B cell (primary cell): ENCODE measurements around the gene CHSY3. TPM values are rescaled to one million over a fixed set of nuclear protein-coding genes. Genes with fewer than 3 reads are reported as not detected.

Source experiments
- ATAC-seq: fragments of 200-7000 bp; cut with Tn5 transposase; one replicate; pipeline ENCODE4 v1.10.0; 2021; ENCODE audit warnings: low read depth, mild to moderate bottlenecking, moderate number of reproducible peaks, moderate library complexity
- CTCF ChIA-PET: fragments of 350-600 bp; sonication (Branson Sonifier 250); formaldehyde crosslinking; loops from one replicate; lab custom pipeline; 2021; ENCODE audit warnings: antibody characterized with exemption, inconsistent platforms; lab: Charles Lee
- POLR2A ChIA-PET: fragments of 350-600 bp; sonication (Branson Sonifier 250); formaldehyde crosslinking; loops from one replicate; lab custom pipeline; 2021; ENCODE audit warnings: antibody characterized with exemption; lab: Charles Lee
- DNase-seq: peaks from one replicate; pipeline ENCODE4 v3.0.0; 2013
- H2AFZ ChIP-seq: 2 replicates; pipeline ENCODE4 v1.6.1; 2012; ENCODE audit warnings: mild to moderate bottlenecking, low read depth, low read length; ENCODE audit not compliant: insufficient read depth, poor library complexity, severe bottlenecking
- H3K27ac ChIP-seq, 2 donors: 1 replicate in 1 of 2; 2 replicates in 1 of 2; pipeline ENCODE4 v1.5.1; 2012 to 2013; ENCODE audit warnings: low read length in 2 of 2, mild to moderate bottlenecking in 2 of 2, moderate library complexity in 1 of 2
- H3K27me3 ChIP-seq, 4 experiments: fragments of 200-600 bp in 1 of 4; sonication (generic) in 1 of 4; replicated peaks in 1 of 4; 1 replicate in 2 of 4; 2 replicates in 2 of 4; pipeline versions ENCODE4 v1.6.1 to v1.7.0; 2013 to 2016; ENCODE audit warnings: low read length in 3 of 4, mild to moderate bottlenecking in 2 of 4, mixed read lengths in 1 of 4, moderate library complexity in 1 of 4; ENCODE audit not compliant: insufficient read depth in 4 of 4, control insufficient read depth in 3 of 4; ENCODE audit errors: control extremely low read depth in 1 of 4
- H3K36me3 ChIP-seq, 2 experiments: replicated peaks in 1 of 2; 1 replicate in 1 of 2; 2 replicates in 1 of 2; pipeline versions ENCODE4 v1.6.1 to v1.7.1; 2013; ENCODE audit warnings: low read length in 1 of 2; ENCODE audit not compliant: insufficient read depth in 2 of 2, control insufficient read depth in 1 of 2; ENCODE audit errors: control extremely low read depth in 1 of 2, extremely low read depth in 1 of 2
- H3K4me1 ChIP-seq, 2 donors: fragments of 200-600 bp in 1 of 2; sonication (generic) in 1 of 2; 1 replicate in 1 of 2; 2 replicates in 1 of 2; pipeline versions ENCODE4 v1.5.1 to v1.6.1; 2013 to 2017; ENCODE audit warnings: low read length in 2 of 2; ENCODE audit not compliant: control insufficient read depth in 2 of 2, insufficient read depth in 2 of 2
- H3K4me2 ChIP-seq: replicated peaks from 2 replicates; pipeline ENCODE3; 2012; ENCODE audit warnings: mild to moderate bottlenecking, low read depth, low read length; ENCODE audit not compliant: poor library complexity, severe bottlenecking
- H3K4me3 ChIP-seq, 5 experiments: fragments of 200-600 bp in 1 of 5; sonication (generic) in 1 of 5; 1 replicate in 3 of 5; 2 replicates in 2 of 5; pipeline versions ENCODE4 v1.5.1 to v1.7.0; 2011 to 2016; ENCODE audit warnings: low read length in 4 of 5, mild to moderate bottlenecking in 4 of 5, low read depth in 2 of 5, control low read depth in 1 of 5, moderate library complexity in 1 of 5; ENCODE audit not compliant: insufficient read depth in 1 of 5; ENCODE audit errors: control extremely low read depth in 1 of 5, extremely low read depth in 1 of 5
- H3K79me2 ChIP-seq: fragments of 200-600 bp; sonication (generic); one replicate; pipeline ENCODE4 v1.6.0; 2016; ENCODE audit warnings: low read length; ENCODE audit not compliant: control insufficient read depth, insufficient read depth
- H3K9ac ChIP-seq: fragments of 200-600 bp; sonication (generic); 2 replicates; pipeline ENCODE4 v1.6.1; 2017; ENCODE audit warnings: mild to moderate bottlenecking, low read length, moderate library complexity
- H3K9me3 ChIP-seq, 3 donors: one replicate each; pipeline versions ENCODE4 v1.6.1 to v1.7.1; 2013; ENCODE audit warnings: low read length in 2 of 3; ENCODE audit not compliant: control insufficient read depth in 2 of 3, insufficient read depth in 1 of 3; ENCODE audit errors: control extremely low read depth in 1 of 3
- H4K20me1 ChIP-seq: 2 replicates; pipeline ENCODE4 v1.6.0; 2012; ENCODE audit warnings: mild to moderate bottlenecking, low read length; ENCODE audit not compliant: insufficient read depth, control insufficient read depth, poor library complexity, severe bottlenecking
- H3K27ac Mint-ChIP-seq: one replicate; pipeline ENCODE4 v1.8.0; 2021; ENCODE audit warnings: mixed read lengths
- H3K27me3 Mint-ChIP-seq: one replicate; pipeline ENCODE4 v1.8.0; 2021; ENCODE audit warnings: mixed read lengths
- H3K4me1 Mint-ChIP-seq: one replicate; pipeline ENCODE4 v1.8.0; 2021; ENCODE audit warnings: mixed read lengths
- H3K4me3 Mint-ChIP-seq: one replicate; pipeline ENCODE4 v1.8.0; 2021; ENCODE audit warnings: mixed read lengths
- H3K9me3 Mint-ChIP-seq: one replicate; pipeline ENCODE4 v1.8.0; 2022; ENCODE audit warnings: mixed read lengths; ENCODE audit not compliant: insufficient read depth
- EZH2 ChIP-seq: IDR thresholded peaks from 2 replicates; pipeline ENCODE4 v1.6.1; 2012; ENCODE audit warnings: borderline replicate concordance, low read depth, mild to moderate bottlenecking, moderate library complexity, low read length; ENCODE audit not compliant: insufficient read depth, poor library complexity, severe bottlenecking
- WGBS: methylation state at CpG from one replicate; pipeline ENCODE4 v1.1.5; 2013; ENCODE audit warnings: missing lambda C conversion rate; ENCODE audit not compliant: insufficient coverage; 5-methylcytosine and 5-hydroxymethylcytosine counted together
- intact Hi-C: fragments of 100-400 bp; cut with micrococcal nuclease; formaldehyde crosslinking; loops from one replicate; pipeline ENCODE4 v1.10.0; 2022
- polyA plus RNA-seq: library from polyadenylated mRNA; depleted of rRNA; stranded (reverse); fragments of >200 nt; gene quantifications from 2 replicates; pipeline ENCODE4 v1.2.3, GENCODE V29; 2012
- total RNA-seq, 2 donors: library from RNA; stranded (reverse); fragments of 120-200 nt in 1 of 2; gene quantifications; 1 replicate in 1 of 2; 2 replicates in 1 of 2; pipeline versions ENCODE4 v1.2.3 to v1.2.4, GENCODE V29; 2013 to 2022
- TF ChIP-seq, protein P1 (sequence below): fragments of 200-600 bp; IDR thresholded peaks from one replicate; pipeline ENCODE4 v1.8.0; 2022; ENCODE audit warnings: antibody characterized with exemption, mild to moderate bottlenecking

The CHSY3 gene
- total and polyA plus RNA-seq, 2 donors (not counting 1 experiment from before 2014, with no cell fraction given) = not detected

GRCh38 chr5:130141659-130142320 lies 237.5 kb downstream of the CHSY3 start:
- Histone ChIP-seq H2AFZ (no peak overlapping the region), H4K20me1 (no peaks in the 10 kb centered on the region), H3K9ac (no peak overlapping the region), H3K27me3 (no peaks in the 10 kb centered on the region), H3K27ac (no peak overlapping the region), H3K79me2 (no peaks in the 10 kb centered on the region), H3K4me3 (no peak overlapping the region), H3K9me3 (no peaks in the 10 kb centered on the region), H3K4me2 (no peak overlapping the region), H3K4me1 (no peaks in the 10 kb centered on the region), H3K36me3 (no peaks in the 10 kb centered on the region)
- Mint-ChIP-seq H3K4me3 (no peak overlapping the region), H3K9me3 (no peaks in the 10 kb centered on the region), H3K27me3 (no peaks in the 10 kb centered on the region), H3K4me1 (no peaks in the 10 kb centered on the region), H3K27ac (no peak overlapping the region)
- DNase-seq (no peak), ATAC-seq (no peak)
- POLR2A ChIA-PET = no interaction called here
- intact Hi-C loops = no loop called here
- TF ChIP-seq EZH2 = no peak
- TF ChIP-seq, protein P1, sequence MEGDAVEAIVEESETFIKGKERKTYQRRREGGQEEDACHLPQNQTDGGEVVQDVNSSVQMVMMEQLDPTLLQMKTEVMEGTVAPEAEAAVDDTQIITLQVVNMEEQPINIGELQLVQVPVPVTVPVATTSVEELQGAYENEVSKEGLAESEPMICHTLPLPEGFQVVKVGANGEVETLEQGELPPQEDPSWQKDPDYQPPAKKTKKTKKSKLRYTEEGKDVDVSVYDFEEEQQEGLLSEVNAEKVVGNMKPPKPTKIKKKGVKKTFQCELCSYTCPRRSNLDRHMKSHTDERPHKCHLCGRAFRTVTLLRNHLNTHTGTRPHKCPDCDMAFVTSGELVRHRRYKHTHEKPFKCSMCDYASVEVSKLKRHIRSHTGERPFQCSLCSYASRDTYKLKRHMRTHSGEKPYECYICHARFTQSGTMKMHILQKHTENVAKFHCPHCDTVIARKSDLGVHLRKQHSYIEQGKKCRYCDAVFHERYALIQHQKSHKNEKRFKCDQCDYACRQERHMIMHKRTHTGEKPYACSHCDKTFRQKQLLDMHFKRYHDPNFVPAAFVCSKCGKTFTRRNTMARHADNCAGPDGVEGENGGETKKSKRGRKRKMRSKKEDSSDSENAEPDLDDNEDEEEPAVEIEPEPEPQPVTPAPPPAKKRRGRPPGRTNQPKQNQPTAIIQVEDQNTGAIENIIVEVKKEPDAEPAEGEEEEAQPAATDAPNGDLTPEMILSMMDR = no peak
- WGBS = no CpG with 5 or more reads among the region's 3 CpGs
- CTCF ChIA-PET = no interaction called here

GRCh38 chr5:130151239-130151638 lies 247.0 kb downstream of the CHSY3 start:
- intact Hi-C loops = no loop called here
- H3K4me2 ChIP-seq = no peak overlapping the region
- H3K36me3 ChIP-seq = no peaks in the 10 kb centered on the region
- no peaks in the 10 kb centered on the region for H3K27me3 ChIP-seq
- H3K79me2 ChIP-seq = no peaks in the 10 kb centered on the region
- DNase-seq (no peak), ATAC-seq (no peak)
- no peaks in the 10 kb centered on the region for H4K20me1 ChIP-seq
- H3K9me3 Mint-ChIP-seq = peaks cover 9% of the 10 kb centered on the region
- H3K9me3 ChIP-seq = no peaks in the 10 kb centered on the region
- no CpG with 5 or more reads among the region's 2 CpGs for WGBS
- no peak overlapping the region for H3K27ac ChIP-seq
- no peak overlapping the region for H3K9ac ChIP-seq
- H3K4me1 ChIP-seq = no peaks in the 10 kb centered on the region
- TF ChIP-seq, protein P1 = no peak
- no peak for TF ChIP-seq EZH2
- CTCF ChIA-PET = no interaction called here
- H3K27ac Mint-ChIP-seq = no peak overlapping the region
- no peaks in the 10 kb centered on the region for H3K4me1 Mint-ChIP-seq
- POLR2A ChIA-PET = no interaction called here
- H2AFZ ChIP-seq = no peak overlapping the region
- no peak overlapping the region for H3K4me3 ChIP-seq
- no peaks in the 10 kb centered on the region for H3K27me3 Mint-ChIP-seq
- no peak overlapping the region for H3K4me3 Mint-ChIP-seq
